SK-N-SH (cell line): ENCODE measurements around the gene RECK.

Experiments used
- CHD2 ChIP-seq: fragments of 150-350 bp; IDR thresholded peaks from 2 replicates; pipeline ENCODE4 v1.6.1; 2018; ENCODE audit warnings: low read length; ENCODE audit not compliant: partially characterized antibody
- CTCF ChIP-seq: fragments of 200-600 bp; sonication (generic); IDR thresholded peaks from 2 replicates; pipeline ENCODE4 v1.6.1; 2017; ENCODE audit warnings: antibody characterized with exemption, mild to moderate bottlenecking, moderate library complexity
- NRF1 ChIP-seq: IDR thresholded peaks from 2 replicates; pipeline ENCODE4 v1.6.1; 2012; ENCODE audit warnings: low read depth, mild to moderate bottlenecking, low read length
- RCOR1 ChIP-seq: fragments of 150-350 bp; IDR thresholded peaks from 2 replicates; pipeline ENCODE4 v1.6.1; 2017; ENCODE audit warnings: antibody characterized with exemption, low read length
- TF ChIP-seq, protein P1 (sequence below): IDR thresholded peaks from 2 replicates; pipeline ENCODE4; 2012

DNA sequence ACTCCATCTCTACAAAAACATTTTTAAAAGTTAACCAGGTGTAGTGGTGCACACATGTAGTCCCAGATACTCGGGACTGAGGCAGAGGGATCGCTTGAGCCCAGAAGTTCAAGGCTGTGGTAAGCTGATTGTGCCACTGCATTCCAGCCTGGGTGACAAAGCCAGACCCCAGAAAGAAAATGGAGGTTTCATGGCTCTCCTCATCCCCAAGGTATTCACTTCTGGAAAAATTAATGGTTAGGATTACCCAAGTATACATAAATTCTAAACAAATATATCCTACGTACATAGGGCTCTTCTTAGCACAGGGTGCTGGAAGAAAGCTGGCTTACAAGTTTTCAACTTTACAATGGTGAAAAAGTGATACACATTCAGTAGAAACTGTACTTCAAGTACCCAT, 18.6 kb upstream of the RECK start:
- TF ChIP-seq NRF1, result no peak
- TF ChIP-seq CHD2, result no peak
- TF ChIP-seq CTCF, result no peak
- TF ChIP-seq RCOR1, result no peak
- TF ChIP-seq, protein P1, sequence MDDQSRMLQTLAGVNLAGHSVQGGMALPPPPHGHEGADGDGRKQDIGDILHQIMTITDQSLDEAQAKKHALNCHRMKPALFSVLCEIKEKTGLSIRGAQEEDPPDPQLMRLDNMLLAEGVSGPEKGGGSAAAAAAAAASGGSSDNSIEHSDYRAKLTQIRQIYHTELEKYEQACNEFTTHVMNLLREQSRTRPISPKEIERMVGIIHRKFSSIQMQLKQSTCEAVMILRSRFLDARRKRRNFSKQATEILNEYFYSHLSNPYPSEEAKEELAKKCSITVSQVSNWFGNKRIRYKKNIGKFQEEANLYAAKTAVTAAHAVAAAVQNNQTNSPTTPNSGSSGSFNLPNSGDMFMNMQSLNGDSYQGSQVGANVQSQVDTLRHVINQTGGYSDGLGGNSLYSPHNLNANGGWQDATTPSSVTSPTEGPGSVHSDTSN, result no peak
